Gastrocnemius medialis (tissue), 4 donors: Measurements from ENCODE around the gene ZNRD2. TPM values are rescaled to one million over a fixed set of nuclear protein-coding genes. Genes with fewer than 3 reads are reported as not detected.

ENCODE experiments used
- ATAC-seq, 2 donors: fragments of 150-250 bp; one replicate each; pipeline ENCODE4 v1.9.1; 2016
- DNase-seq, 2 donors: peaks; one replicate each; pipeline ENCODE4 v3.0.0-alpha.2; 2019
- H3K27ac ChIP-seq, 4 donors: fragments of 200-600 bp; sonication (generic); 1 replicate in 1 of 4; 2 replicates in 3 of 4; pipeline ENCODE4 v1.5.1; 2016 to 2018; ENCODE audit warnings: mild to moderate bottlenecking in 2 of 4, moderate library complexity in 1 of 4
- H3K27me3 ChIP-seq, 3 donors: fragments of 200-600 bp; sonication (generic) in 2 of 3; 1 replicate in 1 of 3; 2 replicates in 2 of 3; pipeline versions ENCODE4 v1.5.1 to v1.6.0; 2016 to 2019; ENCODE audit warnings: mild to moderate bottlenecking in 1 of 3, moderate library complexity in 1 of 3
- H3K36me3 ChIP-seq, 2 donors: fragments of 200-600 bp; sonication (generic) in 1 of 2; one replicate each; pipeline ENCODE4 v1.5.1; 2017 to 2018
- H3K4me1 ChIP-seq, 2 donors: fragments of 200-600 bp; sonication (generic) in 1 of 2; one replicate each; pipeline ENCODE4 v1.5.1; 2016 to 2017; ENCODE audit warnings: mild to moderate bottlenecking in 2 of 2
- H3K4me3 ChIP-seq, 4 donors: fragments of 200-600 bp; sonication (generic) in 3 of 4; 1 replicate in 1 of 4; 2 replicates in 3 of 4; pipeline ENCODE4 v1.5.1; 2016 to 2019; ENCODE audit warnings: mild to moderate bottlenecking in 2 of 4
- H3K9me3 ChIP-seq, 3 donors: fragments of 200-600 bp; sonication (generic) in 2 of 3; 1 replicate in 1 of 3; 2 replicates in 2 of 3; pipeline ENCODE4 v1.5.1; 2016 to 2019
- CTCF ChIP-seq, 5 experiments: fragments of 450-650 bp in 3 of 5; fragments of 200-600 bp in 2 of 5; sonication (generic) in 2 of 5; IDR thresholded peaks in 4 of 5; conservative IDR thresholded peaks in 1 of 5; 1 replicate in 4 of 5; 2 replicates in 1 of 5; pipeline ENCODE4 v1.5.1; 2016 to 2019; ENCODE audit warnings: antibody characterized with exemption in 5 of 5, mild to moderate bottlenecking in 3 of 5, moderate library complexity in 3 of 5
- POLR2A ChIP-seq, 2 donors: fragments of 450-650 bp; IDR thresholded peaks; one replicate each; pipeline ENCODE4 v1.6.1; 2017; ENCODE audit warnings: antibody characterized with exemption in 2 of 2, mild to moderate bottlenecking in 2 of 2, moderate library complexity in 2 of 2
- in situ Hi-C, 4 donors: fragments of 200-750 bp; cut with MboI; loops; one replicate each; pipeline versions ENCODE4 v1.15.0 to v1.8.0; 2017; ENCODE audit warnings: low sequenced_read_pairs in 4 of 4
- intact Hi-C: fragments of 100-400 bp; cut with DNase I; formaldehyde crosslinking; loops from one replicate; pipeline ENCODE4 v1.15.1; 2023; ENCODE audit warnings: low total_unique reads
- total RNA-seq, 4 donors: library from RNA; depleted of rRNA; stranded (reverse); fragments of >200 nt; gene quantifications; one replicate each; pipeline versions ENCODE4 v1.1.0 to v1.2.3, GENCODE V29; 2016

ZNRD2 gene
- total RNA-seq, 4 donors from 2014 or later: 54.7 to 99.4 (median 75.3) TPM

DNA sequence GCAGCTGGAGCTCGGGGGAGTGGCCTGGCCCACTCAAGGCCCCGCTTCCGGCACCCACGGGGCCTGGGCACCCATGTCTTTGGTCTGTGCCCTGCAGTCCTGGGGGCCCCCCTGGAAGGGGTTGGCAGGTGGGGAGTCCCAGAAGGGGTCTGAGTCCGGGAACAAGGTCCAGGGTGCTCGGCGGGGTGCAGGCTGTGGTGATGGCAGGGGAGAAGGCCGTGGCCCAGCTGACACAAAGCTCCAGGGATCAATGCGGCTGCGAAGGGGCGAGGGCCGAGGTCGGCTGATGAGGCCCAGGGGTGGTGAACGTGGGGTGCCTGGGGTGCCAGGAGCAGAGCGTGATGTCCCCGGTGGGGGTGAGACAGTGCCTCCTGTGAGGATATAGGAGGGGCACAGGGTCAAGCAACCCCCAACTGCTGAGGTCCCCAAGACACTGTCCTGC is 28.0 kb downstream of the ZNRD2 start:
- ATAC-seq: no peak
- intact Hi-C loops: no loop called here
- in situ Hi-C loops: no loop called here
- Histone ChIP-seq H3K9me3 (no peaks in the 10 kb centered on the region), H3K36me3 (peaks cover 0 to 25% of the 10 kb centered on the region in 2 donors), H3K4me3 (no peak overlapping the region), H3K27ac (no peak overlapping the region), H3K4me1 (peaks cover 12 to 22% of the 10 kb centered on the region in 2 donors), H3K27me3 (no peaks in the 10 kb centered on the region)
- TF ChIP-seq POLR2A (IDR thresholded peaks at IDR 0.05) (no peak), CTCF (IDR thresholded peaks at IDR 0.05 in 4 of 5, conservative IDR thresholded peaks at IDR 0.05 in 1 of 5) (no peak)
- DNase-seq: no peak

DNA sequence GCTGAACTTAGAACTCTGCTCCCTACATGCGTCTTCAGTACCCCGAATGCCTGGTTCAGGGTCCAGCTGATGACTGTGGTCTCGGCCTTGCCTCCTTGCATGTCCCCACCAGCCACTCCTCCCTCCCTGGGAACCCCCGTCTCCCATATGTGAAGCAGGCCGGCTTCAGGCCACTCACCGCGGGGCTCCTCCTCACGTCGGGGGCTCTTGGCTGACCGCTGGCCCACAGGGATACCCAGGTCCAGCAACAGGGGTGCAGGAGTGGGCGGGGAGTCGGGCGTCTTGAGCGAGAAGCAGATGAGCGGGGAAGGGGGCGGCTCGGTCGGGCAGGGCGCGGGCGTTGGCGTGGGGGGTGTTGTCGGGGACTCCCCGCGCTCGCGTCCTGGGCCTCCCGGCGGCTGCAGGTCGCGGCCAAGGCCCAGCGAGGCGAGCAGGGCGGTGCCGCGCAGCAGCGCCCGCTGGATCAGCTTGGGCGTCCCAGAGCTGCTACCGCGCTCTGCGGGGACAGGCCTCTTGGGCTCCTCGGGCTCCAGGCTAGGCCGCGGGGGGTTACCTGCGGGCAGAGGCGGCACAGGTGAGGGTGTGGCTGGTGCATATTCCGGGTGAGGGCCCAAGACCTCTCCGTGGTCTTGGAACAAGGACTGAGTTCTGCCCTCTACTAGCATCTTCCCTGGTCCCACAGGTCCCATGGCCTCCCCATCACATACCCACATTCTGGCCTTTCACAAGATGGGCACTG is 29.1 kb downstream of the ZNRD2 start:
- H3K4me1 ChIP-seq: peaks cover 2 to 11% of the 10 kb centered on the region in 2 donors
- TF ChIP-seq POLR2A (IDR thresholded peaks at IDR 0.05): no peak
- TF ChIP-seq CTCF (IDR thresholded peaks at IDR 0.05 in 4 of 5, conservative IDR thresholded peaks at IDR 0.05 in 1 of 5): no peak
- intact Hi-C loops: no loop called here
- ATAC-seq (no peak), DNase-seq (no peak)
- H3K36me3 ChIP-seq: peaks cover 0 to 36% of the 10 kb centered on the region in 2 donors
- H3K4me3 ChIP-seq: no peak overlapping the region
- no peak overlapping the region for H3K27ac ChIP-seq
- no peaks in the 10 kb centered on the region for H3K9me3 ChIP-seq
- in situ Hi-C loops: no loop called here
- no peaks in the 10 kb centered on the region for H3K27me3 ChIP-seq

GRCh38 chr11:65599955-65600246 is 29.6 kb downstream of the ZNRD2 start:
- no peak for ATAC-seq
- intact Hi-C loops: no loop called here

DNA sequence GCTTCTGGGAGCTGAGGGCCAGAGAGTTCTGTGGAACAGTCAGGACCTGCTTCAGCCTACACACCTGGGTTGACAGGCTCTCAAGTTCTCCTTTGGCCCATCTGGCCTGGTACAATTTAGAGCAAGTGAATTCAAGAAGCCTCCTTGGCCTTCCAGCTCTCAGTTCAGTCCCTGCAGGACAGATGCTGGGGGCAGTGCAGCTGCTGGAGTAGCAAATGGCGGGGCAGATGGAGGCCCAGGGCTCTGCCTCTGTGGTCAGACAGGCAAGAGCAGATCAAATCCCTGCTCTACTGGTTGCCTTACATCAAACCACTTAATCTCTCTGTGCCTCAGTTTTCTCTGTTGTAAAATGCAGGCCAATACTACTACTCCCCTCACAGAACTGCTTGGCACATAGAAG is 34.0 kb downstream of the ZNRD2 start:
- DNase-seq: no peak
- Histone ChIP-seq H3K27ac (no peak overlapping the region), H3K4me1 (peaks cover 12 to 18% of the 10 kb centered on the region in 2 donors), H3K27me3 (no peaks in the 10 kb centered on the region), H3K9me3 (no peaks in the 10 kb centered on the region), H3K36me3 (peaks cover 0 to 34% of the 10 kb centered on the region in 2 donors), H3K4me3 (no peak overlapping the region)
- ATAC-seq: no peak
- in situ Hi-C loops (no loop called here), intact Hi-C loops (no loop called here)
- TF ChIP-seq POLR2A (IDR thresholded peaks at IDR 0.05): no peak
- TF ChIP-seq CTCF (IDR thresholded peaks at IDR 0.05 in 4 of 5, conservative IDR thresholded peaks at IDR 0.05 in 1 of 5): no peak

More at GRCh38 chr11:65599955-65600246, 29.6 kb downstream of the ZNRD2 start:
- in situ Hi-C loops: no loop called here
- H3K9me3 ChIP-seq: no peaks in the 10 kb centered on the region
- peaks cover 0 to 6% of the 10 kb centered on the region in 2 donors for H3K4me1 ChIP-seq
- H3K27me3 ChIP-seq: no peaks in the 10 kb centered on the region
- peaks cover 0 to 41% of the 10 kb centered on the region in 2 donors for H3K36me3 ChIP-seq
- no peak overlapping the region for H3K4me3 ChIP-seq
- TF ChIP-seq CTCF (IDR thresholded peaks at IDR 0.05 in 4 of 5, conservative IDR thresholded peaks at IDR 0.05 in 1 of 5): no peak
- no peak for TF ChIP-seq POLR2A (IDR thresholded peaks at IDR 0.05)
- H3K27ac ChIP-seq: no peak overlapping the region
- no peak for DNase-seq
